ENCODE data around the gene AP5Z1.

DNA sequence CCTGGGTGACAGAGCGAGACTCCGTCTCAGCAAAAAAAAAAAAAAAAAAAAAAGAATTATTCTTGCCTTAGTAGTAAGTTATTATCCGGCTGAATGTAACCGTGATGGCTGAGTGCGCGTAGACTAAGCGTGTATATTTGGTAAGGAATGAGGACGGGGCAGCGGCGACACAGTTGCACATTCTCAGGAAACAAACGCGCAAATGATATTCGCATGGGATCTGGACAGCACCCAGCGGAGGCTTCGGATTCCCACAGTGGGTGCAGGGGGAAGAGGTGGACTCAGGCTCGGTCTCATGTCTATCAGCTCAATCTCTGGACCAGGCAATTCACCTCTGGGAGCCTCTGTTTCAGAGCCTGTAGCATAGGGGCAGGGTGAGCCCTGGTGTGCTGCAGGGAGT lies 57.3 kb downstream of the AP5Z1 start:
- no peak for TF ChIP-seq POLR2A (IDR thresholded peaks at IDR 0.05)
- TF ChIP-seq, protein P1, sequence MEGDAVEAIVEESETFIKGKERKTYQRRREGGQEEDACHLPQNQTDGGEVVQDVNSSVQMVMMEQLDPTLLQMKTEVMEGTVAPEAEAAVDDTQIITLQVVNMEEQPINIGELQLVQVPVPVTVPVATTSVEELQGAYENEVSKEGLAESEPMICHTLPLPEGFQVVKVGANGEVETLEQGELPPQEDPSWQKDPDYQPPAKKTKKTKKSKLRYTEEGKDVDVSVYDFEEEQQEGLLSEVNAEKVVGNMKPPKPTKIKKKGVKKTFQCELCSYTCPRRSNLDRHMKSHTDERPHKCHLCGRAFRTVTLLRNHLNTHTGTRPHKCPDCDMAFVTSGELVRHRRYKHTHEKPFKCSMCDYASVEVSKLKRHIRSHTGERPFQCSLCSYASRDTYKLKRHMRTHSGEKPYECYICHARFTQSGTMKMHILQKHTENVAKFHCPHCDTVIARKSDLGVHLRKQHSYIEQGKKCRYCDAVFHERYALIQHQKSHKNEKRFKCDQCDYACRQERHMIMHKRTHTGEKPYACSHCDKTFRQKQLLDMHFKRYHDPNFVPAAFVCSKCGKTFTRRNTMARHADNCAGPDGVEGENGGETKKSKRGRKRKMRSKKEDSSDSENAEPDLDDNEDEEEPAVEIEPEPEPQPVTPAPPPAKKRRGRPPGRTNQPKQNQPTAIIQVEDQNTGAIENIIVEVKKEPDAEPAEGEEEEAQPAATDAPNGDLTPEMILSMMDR (IDR thresholded peaks at IDR 0.05), result no peak

All from prostate gland (tissue), 2 donors.